GM18499 (cell line): ENCODE results near the gene ALDH5A1.

Experiments used
- ATAC-seq: cut with Tn5 transposase; IDR thresholded peaks from one replicate; pipeline ENCODE4 v1.9.1; 2021; ENCODE audit warnings: moderate number of reproducible peaks; ENCODE audit not compliant: insufficient read depth, unreplicated experiment

The ALDH5A1 gene

DNA sequence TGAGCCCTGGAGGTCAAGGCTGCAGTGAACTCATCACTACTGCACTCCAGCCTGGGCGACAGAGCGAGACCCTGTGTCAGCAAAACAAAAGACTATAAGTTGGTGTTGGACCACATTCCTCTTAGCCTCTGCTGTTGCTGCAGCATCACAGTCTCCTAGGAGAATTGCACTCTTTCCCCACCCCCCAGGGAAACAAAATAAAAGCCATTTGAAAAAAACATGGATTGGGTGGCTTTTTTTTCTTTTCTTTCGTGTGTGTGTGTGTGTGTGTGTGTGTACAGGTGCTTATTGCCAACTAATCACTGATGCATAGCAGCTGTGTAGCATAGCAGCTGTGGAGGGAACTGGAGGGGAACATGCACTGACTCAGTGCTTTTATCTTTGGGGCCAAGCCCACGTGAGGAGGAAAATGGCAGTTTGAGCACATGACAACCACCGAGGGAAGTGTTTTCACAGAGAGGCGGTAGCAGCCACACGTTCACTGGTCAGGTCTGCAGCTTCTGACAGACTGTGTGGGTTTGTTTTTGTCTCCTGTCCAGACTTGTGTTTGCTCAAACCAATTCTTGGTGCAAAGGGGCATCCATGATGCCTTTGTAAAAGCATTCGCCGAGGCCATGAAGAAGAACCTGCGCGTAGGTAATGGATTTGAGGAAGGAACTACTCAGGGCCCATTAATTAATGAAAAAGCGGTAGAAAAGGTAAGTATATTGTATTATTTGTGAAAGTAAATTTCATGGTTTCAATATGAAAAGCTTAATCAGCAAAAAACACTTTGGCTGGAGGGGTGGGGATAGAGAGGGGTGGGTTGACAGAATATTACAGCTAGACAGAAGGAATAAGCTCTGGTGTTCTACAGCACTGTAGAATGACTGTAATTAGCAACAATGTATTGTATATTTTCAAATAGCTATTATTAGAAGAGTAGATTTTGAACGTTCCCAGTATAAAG is 27.7 kb downstream of the ALDH5A1 start:
- ATAC-seq: peak; percentile 32

DNA sequence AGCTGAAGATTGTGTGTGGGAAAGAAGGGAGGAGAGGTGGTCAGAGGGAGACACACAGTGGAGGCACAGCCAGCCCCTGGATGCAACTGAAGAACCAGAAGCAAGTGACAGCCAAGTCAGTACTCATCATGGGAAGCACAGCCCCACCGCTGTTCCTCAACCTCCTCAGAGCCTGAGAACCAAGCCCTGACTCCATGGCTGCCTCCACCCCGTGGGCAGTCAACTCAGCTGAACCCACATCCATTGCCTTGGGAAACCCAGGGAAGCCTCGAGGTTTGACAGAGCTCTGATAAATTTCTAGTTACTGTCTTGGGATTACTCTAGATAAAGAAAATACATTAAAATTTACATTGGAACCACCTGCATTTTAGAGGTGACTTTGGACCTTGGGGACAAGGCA is 29.6 kb downstream of the ALDH5A1 start:
- ATAC-seq: no peak

DNA sequence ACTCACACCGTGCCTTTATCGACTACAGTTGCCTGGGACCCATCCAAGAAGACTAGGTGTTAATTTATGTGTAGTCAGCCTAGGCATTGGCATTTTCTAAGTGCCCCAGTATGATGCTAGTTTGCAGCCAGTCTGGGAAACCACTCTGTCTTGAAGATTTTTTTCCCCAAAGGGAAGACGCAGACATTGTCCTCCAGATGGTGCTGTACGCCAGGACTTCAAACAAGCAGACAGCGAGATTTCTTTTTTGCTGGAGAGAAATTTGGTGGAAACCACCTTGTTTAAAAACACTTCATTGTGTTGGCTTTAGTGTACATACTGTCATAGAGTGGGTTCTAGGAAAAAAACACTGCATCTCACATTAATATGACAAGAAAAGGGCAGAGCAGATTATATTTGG is 30.0 kb downstream of the ALDH5A1 start:
- ATAC-seq: no peak

DNA sequence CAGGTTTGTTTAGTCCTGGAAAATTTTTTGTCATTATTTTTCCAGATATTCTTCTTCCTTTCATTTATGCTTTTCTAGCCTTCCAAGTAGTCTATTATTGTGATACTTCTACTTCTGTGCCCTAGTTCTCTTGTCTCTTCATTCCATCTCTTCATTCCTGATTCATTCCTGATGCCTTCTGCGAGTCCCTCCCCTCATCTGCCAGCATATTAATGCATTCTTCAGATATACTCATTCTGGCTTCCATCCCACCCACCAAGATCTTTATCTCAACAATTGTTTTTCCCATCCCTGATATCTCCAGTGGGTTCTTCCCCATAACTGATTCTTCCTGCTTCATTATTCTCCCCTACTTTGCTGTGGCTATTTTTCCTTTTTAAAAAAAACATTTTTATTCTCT is 35.2 kb downstream of the ALDH5A1 start:
- no peak for ATAC-seq

DNA sequence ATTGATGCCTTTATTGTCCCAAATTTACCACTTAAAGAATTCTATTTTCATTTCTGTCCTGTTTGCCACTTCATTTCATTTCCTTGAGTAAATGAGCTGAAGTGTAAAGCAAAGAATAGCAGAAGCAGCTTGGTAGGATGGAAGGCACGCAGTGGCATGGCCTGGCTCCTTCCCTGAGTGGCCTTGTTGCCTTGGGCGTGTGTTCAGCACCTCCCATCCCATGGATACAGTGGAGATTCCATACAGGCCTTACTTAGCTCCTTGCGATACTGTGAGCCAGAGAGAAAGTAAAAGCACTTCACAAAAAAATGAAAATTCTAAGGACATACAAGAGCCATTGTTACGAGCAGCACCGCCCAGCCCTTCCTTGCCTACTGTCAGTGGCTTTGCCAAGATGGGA is 39.6 kb downstream of the ALDH5A1 start:
- no peak for ATAC-seq

DNA sequence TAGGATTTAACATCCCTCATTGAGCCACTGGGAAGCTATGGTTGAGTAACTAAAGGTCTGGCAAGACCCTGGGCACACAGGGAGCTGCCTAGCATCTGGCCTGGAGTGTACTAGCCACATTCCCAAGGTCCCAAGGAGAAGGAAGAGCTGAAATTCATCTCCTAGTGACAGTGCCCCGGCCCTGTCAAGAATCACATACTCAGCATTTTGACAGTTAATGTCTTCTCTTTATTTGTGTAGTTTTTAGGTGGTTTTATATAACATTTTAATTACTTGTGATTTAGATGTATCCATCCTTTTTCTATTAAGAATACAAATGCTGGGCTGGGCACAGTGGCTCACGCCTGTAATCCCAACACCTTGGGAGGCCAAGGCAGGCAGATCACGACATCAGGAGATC is 40.4 kb downstream of the ALDH5A1 start:
- ATAC-seq: no peak

DNA sequence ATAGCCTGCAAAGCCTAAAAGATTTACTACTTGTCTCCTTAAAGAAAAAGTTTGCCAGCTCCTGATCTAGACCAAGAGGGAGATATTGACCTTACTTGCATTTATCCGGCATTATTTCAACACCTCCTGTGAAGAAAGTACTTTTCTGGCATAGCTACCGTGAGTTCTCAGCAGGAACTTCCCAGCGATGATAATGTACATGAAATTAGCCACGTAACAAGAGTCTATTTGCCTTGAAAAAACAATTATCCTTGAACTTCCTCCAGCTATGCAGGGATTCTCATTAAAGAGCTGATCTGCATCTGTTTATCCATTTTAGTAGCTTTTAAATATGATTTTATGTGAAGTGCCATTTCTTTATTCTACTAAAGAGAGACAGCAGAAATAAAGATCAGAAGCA is 41.7 kb downstream of the ALDH5A1 start:
- ATAC-seq: no peak

DNA sequence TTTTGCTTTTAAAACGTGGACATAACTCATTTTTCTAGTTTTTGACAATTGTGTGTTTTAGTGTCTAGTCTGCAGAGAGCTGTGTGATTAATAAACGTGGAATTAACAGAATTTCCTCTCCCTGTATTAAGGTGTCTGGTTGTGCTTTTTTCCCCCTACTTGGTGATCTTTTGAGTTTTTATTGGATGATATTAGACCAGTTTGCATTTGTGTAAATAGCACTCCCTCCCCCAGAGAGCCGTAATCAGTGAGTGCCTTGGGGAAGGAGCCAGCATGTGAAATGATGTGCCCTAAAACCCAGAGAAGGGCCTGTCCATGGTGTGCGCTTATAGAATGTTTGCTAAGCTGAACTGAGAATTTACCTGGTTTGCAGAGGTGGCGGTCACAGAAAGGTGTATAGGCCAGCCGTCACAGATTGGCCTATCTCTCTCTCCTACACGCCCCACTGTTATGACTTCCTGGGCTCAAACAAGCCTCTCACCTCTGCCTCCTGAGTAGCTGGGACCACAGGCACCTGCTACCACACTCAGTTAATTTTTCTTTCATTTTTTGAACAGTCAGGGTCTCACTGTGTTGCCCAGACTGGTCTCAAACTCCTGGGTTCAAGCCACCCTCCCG is 42.4 kb downstream of the ALDH5A1 start:
- no peak for ATAC-seq

DNA sequence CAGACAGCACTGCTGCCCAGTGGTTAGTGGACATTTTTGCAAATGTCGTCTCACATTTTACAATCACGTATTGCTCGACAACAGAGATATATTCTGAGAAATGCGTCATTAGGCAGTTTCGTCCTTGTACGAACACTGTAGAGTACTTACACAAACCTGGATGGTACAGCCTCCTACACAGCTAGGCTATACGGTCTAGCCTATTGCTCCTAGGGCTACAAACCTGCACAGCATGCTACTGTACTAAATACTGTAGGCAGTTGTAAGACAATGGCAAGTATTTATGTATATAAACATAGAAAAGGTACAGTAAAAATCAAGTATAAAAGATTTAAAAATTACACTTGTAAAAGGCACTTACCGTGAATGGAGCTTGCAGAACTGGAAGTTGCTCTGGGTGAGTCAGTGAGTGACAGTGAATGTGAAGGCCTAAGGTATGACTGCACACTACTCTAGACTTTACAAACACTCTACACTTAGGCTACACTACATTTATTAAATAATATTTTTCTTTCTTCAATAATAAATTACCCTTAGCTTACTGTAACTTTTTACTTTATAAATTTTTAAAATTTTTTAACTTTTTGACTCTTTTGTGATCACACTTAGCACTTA is 43.1 kb downstream of the ALDH5A1 start:
- no peak for ATAC-seq

DNA sequence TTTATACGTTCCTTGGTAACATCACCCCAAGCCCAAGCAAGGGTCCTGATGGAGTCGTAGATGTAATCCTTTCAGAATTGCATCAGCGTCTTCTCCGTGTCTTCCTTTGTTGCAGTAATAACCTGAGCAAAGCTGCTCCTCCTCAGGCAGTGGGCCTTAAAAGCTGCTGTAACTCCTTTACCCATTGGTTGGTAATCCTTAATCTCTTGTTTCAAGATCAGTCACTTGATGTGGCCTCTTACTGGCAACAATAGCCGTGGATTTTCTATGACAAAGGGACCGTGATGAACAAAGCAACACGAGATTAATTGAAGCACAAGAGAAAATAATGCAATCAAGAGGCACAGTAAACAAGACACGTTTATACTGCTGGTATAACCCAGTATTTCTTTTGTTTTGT is 44.6 kb downstream of the ALDH5A1 start:
- no peak for ATAC-seq

DNA sequence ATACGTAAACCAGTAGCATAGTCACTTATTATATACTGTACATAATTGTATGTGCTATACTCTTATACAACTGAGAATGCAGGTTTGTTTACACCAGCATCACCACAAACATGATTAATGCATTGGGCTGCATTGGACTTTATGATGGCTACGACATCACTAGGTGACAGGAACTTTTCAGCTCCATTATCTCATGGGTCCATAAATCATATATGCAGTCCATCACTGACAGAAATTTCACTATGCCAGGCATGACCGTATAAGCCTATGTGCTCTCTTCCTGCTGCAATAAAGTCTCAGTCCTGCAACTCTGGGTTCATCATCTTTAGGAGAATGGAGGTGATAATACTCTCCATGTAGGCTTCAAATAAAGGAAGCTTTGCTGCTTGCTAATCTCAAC is 45.4 kb downstream of the ALDH5A1 start:
- ATAC-seq: no peak

DNA sequence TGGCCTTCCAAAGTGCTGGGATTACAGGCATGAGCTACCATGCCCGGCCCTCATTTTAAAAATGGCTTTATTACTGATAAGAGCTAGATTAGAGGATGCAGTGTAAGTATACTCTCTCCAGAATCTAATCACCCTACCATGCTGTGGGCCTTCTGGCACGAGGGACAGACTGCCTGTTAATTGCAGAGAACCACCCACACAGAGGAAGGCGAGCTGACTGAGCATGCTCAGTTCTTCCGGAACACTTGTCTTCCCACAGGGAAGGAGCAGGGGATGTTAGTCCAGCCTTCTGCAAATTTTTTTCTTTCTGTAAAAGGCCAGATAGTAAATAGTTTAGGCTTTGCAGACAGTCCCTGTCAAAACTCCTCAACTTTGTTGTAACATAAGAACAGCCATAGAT is 48.9 kb downstream of the ALDH5A1 start:
- ATAC-seq: no peak

DNA sequence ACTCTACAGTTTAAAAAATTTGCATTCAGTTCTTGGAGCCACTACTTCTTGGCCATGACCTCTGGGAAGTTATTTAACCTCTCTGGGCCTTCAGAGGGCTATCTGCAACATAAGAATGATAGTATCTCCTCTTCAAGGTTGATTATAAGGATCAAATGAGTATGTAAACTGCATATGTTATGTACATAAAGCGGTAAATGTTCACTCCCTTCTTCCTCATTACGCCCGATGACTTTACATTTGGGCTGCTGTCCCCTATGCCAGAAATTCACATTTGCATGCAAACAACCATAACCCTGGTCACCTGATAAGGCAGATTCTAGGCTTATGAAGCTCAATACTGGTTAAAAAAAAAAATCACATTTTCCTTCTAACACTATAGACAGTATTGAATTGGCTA is 50.4 kb downstream of the ALDH5A1 start:
- ATAC-seq: no peak

DNA sequence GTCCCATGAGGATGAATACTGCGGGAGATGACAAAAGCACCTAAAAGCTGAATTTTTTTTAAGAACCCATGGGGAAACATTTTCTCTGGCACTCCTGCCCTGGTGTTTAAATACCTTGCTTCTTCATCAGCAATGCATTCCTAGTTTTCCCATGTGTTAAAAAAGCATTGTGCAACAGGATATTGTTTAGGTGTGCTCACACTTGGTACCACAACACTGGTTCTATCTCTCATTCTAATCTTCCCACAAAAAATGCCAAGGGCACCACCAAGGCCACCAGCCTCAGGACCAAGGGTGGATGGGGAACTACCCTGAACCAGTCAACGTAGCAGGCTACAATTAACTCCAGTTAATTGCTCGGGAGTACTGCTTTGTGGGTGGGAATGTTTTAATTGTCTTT is 50.9 kb downstream of the ALDH5A1 start:
- ATAC-seq: no peak

DNA sequence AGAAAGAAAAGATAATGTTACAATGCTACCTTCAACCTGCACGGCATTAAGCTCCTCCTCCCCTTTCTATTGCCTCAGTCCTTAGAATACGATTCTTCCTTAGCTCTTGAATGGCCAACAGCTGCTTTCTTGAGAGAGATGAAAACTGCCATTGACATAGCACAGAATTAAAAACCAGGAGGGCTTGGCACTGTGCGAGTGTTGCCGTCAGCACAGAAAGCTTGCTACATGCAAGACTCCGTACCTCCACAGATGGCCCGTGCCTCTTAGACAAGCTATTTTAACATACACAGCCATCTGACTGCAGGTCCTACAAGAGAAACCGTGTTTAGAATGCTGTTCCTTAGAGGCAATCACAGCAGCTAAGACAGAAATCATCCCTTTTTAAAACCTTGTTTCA is 51.7 kb downstream of the ALDH5A1 start:
- ATAC-seq: no peak

DNA sequence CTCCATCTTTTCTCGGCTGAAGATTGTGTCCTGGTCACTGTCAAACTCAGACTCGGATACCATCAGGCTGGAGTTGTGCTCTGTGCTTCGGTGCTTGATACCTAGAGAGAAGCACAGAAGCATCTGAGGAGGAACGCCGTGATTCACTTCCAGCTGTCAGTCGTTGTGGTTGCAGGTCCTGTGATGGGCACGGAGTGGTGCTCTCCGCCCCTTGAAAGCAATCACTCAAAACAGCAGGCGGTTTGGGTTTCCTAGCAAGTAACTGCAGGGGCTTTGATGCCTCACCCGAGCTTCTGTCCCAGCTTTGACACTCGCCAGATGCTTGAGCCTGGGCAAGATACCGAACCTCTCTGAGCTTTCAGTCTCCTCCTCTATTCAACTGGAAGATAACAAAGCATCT is 52.5 kb downstream of the ALDH5A1 start:
- ATAC-seq: peak; percentile 68

DNA sequence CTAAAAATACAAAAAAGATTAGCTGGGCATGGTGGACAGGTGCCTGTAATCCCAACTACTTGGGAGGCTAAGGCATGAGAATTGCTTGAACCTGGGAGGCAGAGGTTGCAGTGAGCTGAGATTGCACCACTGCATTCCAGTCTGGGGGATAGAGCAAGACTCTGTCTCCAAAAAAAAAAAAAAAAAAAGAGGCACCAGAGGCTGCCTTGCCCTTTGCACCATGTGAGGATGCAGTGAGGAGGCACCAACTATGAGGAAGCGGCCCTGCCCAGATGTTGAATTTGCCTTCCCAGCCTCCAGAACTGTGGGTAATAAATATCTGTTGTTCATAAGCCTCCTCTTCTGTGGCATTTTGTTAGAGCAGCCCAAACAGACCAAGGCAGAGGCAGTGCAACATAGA is 54.4 kb downstream of the ALDH5A1 start:
- ATAC-seq: no peak

DNA sequence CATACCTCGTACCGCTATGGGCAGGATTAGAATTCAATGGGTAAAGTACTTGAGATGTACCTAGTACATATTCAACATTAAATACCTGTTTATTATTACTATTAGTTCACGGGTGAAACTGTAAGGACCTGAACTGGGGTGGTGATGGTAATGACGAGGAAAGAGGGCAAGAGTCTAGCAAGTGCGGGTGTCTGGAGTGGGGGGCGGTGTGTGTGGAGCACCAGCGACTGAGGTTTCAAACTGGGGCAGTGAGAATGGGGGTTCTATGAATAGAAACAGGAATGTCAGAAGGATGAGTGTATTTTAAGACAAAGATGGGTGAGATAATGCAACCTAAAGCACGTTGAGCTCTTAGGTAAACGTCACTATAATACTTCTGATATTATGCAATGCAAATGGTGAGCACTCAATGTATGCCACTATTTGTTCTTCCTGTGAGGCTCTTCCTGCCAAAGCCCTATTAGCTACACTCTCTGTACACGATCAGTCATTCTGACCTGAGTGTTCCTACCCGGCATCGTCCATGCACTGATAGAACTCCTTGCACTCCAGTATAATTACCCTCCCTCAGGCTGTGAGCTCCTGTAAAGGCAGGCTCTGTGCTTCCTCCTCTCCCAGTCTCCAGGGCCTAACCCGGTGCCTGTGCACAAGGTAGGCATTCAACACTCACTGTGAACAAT is 55.0 kb downstream of the ALDH5A1 start:
- no peak for ATAC-seq

DNA sequence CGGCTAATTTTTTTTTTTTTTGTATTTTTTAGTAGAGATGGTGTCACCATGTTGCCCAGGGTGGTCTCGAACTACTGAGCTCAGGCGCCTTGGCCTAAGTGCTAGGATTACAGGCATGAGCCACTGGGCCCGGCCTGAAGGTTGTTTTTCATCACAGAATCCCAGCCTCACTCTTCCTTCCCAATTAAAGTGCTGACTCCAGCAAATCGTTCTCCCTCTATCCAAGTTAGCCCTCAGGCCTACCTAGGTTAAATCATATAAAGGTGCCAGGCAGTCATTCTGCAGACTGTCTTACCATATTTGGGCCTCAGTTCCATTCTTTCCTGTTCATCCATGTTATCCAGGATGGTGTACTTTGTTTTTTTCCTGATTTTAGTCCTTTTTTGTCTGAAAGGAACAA is 56.4 kb downstream of the ALDH5A1 start:
- ATAC-seq: no peak

DNA sequence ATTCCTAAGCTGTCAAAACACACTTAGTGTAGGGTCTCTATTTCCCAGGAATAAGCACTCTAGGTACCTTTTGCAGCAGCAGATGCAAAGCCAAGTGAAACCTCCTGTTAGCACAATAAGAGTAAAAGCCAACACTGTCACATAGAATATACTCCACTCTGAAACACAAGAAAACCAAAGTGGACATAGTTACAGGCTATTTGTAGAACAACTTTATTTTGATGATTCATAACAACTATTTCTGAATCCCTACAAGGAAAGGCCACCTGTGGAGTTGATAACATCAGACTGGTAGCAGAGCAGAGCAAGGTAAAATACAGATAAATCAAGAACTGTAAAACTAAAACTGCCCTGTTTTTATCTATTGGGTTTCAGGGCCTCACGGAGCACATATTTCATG is 59.7 kb downstream of the ALDH5A1 start:
- no peak for ATAC-seq

DNA sequence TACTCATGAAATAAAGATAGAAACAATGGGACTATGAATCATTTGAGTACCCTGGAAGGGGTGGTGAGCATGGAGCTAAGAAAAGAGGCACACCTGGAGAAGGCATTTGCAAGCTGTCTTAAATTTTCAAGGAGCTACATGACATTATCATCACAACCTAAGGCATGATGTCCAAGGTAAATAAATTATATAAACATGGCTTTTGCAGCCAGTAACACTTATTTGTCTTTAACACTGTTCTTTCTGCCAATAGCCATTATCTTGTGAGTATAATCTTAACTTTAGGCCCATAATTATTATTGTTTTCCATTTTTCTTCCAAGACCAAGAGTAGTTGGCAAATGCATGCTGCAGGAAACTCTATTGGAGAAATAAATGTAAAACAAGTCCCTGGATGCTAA is 63.7 kb downstream of the ALDH5A1 start:
- ATAC-seq: no peak
